HG03571 (cell line): ENCODE results near the gene CYP2A7.
"Not testable (repeated sequence)": the region's sequence is repeated elsewhere in the genome, so short reads cannot be mapped to it uniquely, and the experiment has no call there.

Source experiments
- ATAC-seq: cut with Tn5 transposase; IDR thresholded peaks from one replicate; pipeline ENCODE4 v1.9.1; 2021; ENCODE audit not compliant: unreplicated experiment

Gene CYP2A7

DNA sequence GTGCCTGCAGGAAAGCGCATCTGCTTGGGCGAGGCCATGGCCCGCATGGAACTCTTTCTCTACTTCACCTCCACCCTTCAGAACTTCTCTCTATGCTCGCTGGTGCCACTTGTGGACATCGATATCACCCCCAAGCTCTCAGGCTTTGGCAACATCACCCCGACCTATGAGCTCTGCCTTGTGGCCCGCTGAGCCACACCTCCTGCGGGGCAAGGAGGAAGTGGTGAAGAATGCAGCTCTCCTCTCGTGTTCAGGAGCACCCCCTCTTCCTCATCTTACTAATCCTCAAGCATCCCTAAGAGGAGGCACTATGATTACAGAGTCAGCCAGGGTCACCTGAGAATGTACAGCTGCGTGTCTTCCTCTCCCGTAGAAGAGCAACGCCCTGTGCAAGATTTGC, 17.9 kb upstream of the CYP2A7 start:
- not testable (repeated sequence) for ATAC-seq

DNA sequence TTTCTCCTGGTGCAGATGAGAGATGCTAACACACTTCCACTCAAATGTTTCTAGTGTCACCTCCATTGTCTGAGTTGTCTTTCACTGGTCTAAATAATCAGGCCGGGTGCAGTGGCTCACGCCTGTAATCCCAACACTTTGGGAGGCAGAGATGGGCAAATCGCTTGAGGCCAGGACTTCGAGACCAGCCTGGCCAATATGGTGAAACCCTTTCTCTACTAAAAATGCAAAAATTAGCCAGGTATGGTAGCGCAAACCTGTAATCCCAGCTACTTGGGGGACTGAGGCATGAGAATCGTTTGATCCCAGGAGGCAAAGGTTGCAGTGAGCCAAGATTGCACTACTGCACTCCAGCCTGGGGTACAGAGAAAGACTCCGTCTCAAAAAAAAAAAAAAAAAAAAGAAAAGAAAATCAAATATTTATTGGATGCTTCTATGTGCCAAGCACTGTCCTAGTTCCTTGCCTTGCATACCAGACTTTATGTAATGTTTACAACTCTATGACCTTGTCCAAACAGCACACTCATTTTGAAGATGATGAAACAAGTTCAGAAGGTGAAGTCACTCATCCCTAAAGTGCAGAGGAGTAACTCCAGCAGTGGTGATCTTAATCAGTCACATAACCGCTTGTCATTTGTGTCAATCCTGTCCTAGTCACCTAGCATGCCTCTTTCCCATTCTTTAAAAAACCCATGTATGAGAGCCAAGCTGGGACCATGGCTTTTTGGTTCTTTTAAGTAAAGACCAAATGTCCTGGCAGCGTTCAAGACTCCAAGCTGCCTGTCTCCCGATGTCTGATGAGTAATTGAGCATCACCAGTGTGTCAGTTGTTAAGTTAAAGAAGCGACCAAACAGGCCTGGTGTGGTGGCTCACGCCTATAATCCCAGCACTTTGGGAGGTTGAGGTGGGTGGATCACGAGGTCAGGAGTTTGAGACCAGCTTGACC, 15.1 kb upstream of the CYP2A7 start:
- not testable (repeated sequence) for ATAC-seq

DNA sequence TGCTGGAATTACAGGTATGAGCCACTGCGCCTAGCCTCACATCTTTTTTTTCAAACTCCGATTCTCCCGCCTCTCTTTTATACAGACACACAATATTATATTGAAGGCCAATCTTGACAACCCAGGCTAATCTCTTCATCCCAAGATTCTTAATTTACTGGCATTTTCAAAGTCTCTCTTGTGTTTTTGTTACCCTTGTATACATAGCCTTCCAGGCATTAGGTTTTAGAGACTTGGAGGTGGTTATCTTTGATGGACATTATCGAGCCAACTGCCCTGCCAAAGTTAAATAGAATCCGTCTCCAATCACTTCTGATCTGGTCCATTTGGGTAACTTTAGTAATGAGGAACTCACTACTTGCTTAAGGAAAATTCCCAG, 14.4 kb upstream of the CYP2A7 start:
- no peak for ATAC-seq

DNA sequence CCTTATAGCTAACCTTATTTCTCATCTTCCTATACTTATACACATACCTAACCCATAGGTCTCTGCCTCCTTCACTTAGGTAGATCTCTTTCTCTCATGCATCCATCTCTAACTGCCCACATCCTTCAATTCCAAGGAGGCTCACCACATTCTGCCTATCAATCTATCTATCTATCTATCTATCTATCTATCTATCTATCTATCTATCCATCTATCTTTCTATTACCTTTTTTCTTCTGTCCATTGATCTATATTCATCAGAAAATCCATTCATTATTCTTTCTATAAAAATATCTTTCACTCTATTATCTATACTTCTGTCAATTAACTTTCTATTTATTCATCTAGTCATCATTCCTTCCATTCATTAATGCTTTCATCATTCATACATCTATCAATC, 11.1 kb upstream of the CYP2A7 start:
- ATAC-seq, result no peak

DNA sequence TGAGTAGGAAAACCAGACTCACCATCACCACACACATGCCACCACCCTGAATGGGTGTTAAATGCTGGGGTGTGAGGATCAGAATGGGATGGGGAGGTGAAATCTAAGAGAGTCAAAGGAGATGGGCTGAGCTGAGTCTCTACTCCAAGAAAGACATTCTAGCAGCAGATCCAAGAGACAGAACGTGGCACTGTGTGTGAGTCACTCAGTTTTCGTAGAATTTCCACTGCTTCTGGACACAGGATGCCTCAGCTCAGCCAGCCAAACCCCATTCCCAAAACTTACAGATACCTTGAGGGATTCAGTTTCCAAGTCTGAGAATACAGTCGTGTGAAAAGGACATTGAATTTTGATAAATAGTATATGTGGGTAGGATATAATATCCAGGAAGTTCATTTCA, 7.3 kb upstream of the CYP2A7 start:
- no peak for ATAC-seq

DNA sequence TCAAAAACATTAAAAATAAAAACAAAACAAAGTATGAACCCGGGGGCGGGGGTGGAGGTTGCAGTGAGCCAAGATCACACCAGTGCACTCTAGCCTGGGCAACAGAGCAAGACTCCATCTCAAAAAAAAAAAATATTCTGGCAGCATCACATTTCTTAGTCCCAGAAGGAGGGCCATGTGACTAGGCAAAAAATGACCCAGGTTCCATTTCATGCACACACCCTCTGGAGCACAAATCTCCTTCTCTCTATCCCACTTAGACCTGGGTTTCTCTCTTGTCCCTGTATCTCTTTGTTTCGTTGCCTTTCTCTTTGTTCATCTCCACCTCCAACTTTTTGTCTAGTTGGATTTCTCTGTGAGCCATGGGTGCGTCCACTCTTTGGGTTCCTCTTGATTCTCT, 6.2 kb upstream of the CYP2A7 start:
- no peak for ATAC-seq

DNA sequence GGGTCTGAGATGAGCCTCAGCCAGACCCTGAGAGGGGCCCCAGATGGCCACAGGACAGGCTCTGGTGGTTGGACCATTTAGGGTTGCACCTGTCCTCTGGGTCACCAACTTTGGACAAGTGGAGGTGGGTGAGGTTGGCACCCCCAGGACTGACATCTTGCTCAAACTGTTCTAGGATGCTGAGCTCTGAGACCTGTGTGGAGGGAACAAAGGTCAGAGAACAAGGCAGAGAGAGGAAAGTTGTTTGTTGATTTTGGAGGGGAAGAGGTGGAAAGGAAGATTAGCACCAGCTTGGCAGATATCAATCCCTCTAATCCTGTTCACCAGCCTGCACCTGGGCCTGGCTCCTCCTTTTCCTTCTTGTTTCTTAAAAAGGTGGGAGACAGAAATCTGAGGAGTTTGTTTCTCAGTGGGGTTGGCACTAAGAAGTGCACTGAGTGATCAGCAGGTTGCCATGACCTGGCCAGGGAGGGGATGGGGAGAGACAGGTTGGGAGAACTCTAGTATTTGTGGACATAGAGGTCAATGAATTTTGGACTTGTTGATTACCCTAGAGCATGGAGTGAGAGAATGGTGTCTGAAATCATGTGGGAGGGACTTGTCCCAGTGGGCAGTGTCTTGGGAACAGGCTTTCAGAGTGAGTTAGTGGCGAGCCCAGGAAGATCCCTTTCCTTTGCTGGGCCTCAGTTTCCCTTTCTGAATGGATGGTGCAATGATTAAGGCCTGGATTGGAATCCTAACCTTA, 2.3 kb upstream of the CYP2A7 start:
- not testable (repeated sequence) for ATAC-seq

DNA sequence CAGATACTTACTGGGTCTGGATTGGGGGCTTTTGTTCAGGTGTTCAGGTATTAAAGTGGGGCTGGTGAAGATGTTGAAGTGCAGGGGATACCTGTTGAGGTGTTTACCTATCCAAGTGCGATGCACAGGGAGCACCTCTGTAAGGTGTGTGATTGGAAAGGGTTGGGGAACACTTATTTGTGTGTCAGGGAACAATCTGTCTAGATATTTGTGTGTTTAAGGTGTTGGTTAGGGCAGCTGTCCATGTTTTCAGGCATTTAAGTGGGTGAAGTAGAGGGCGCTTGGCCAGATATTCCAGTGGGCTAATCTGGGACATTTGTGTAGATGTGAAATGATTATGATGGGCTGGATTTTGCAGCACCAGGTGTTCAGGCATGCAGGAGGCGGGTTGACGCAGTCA, 2.7 kb downstream of the CYP2A7 start:
- not testable (repeated sequence) for ATAC-seq

DNA sequence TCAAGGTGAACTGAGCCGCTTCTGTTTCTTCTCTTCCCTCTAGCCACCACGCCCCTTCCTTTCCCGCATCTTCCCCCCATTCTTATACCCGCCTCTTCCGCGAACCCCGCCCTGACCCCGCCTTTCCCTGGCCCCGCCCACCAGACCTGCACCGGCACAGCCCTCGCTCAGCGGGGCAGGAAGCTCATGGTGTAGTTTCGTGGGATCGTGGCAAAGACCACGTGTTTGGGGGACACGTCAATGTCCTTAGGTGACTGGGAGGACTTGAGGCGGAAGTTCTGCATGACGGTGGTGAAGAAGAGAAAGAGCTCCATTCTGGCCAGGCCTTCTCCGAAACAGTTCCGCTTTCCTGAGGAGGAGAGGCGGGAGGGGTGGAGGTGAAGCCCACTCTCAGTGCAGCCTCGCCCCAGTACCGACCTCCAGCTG, 6.5 kb downstream of the CYP2A7 start:
- ATAC-seq, result not testable (repeated sequence)

DNA sequence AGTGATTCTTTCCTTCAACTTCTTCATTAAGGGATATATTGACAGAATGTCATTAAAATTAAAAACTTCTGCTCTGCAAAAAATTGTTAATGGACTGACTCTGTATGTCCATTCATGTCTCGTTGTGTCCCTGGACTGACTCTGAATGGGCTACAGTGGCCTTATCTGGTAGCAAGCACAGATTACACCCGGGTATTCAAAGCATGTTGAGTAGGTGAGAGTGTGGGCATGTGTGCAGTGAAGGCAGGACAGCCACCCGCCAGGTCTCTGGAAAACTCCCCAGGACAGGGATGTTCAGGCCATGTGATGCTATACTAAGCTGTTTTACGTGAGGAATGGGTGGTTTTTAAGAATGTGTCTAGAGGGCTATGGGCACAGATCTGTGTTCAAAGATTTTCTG, 7.2 kb downstream of the CYP2A7 start:
- ATAC-seq, result not testable (repeated sequence)

DNA sequence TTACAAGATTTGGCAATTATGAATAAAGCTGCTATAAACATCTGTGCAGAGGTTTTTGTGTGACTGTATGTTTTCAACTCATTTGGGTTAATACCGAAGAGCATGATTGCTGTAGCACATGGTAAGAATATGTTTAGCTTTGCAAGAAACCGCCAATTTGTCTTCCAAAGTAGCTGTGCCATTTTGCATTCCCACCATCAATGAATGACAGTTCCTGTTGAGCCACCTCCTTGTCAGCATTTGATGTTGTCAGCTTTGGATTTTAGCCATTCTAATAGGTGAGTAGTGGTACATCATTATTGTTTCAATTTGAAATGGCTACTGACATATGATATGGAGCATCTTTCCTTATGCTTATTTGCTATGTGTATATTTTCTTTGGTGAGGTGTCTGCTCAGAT, 8.2 kb downstream of the CYP2A7 start:
- ATAC-seq, result not testable (repeated sequence)

DNA sequence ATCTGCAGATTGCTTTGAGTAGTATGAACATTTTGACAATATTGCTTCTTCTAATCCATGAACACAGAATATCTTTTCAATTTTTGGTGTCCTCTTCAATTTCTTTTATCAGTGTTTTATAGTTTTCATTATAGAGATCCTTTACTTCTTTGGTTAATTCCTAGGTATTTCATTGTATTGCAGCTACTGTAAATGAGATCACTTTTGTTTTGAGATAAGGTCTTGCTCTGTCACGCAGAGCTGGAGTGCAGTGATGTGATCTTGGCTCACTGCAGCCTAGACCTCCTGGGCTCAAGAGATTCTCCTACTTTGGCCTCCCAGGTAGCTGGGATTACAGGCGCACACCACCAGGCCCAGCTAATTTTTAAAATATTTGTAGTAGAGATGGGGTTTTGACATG, 9.8 kb downstream of the CYP2A7 start:
- ATAC-seq, result no peak

DNA sequence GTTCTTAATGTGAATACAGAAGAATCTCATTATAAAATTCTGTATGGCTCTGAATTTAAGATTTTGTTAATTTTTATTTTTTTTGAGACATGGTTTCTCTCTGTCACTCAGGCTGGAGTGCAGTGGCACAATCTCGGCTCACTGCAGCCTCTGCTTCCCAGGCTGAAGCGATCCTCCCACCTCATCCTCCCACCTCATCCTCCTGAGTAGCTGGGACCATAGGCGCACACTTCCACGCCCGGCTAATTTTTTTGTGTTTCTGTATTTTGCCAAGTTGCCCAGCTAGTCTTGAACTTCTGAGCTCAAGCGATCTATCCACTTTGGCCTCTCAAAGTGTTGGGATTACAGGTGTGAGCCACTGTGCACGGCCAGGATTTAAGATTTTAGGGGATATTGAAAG, 14.3 kb downstream of the CYP2A7 start:
- no peak for ATAC-seq

DNA sequence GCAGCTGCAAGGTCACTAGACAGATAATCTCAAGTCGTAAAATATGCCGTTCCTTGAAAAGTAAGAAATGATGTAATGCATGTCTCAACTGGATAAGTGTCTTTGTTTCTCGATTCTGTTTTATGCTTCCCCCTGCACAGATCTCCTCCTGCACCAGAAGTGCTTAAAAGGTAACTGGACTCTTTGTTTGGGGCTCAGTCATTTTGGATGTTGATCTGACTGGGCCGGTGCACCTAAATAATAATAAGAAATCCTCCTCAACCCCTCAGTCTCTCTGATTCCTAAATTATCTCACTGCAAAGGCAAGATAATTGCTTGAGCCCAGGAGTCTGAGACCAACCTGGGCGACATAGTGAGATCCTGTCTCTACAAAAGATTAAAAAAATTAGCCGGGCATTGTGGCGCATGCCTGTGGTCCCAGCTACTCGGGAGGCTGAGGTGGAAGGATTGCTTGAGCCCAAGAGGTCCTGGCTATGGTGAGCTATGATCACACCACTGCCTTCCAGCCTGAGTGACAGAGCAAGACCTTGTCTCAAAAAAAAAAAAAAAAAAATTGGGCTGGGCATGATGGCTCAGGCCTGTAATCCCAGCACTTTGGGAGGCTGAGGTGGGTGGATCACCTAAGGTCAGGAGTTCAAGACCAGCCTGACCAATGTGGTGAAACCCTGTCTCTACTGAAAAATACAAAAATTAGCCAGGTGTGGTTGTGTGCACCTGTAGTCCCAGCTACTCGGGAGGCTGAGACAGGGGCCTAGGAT, 17.1 kb downstream of the CYP2A7 start:
- not testable (repeated sequence) for ATAC-seq

DNA sequence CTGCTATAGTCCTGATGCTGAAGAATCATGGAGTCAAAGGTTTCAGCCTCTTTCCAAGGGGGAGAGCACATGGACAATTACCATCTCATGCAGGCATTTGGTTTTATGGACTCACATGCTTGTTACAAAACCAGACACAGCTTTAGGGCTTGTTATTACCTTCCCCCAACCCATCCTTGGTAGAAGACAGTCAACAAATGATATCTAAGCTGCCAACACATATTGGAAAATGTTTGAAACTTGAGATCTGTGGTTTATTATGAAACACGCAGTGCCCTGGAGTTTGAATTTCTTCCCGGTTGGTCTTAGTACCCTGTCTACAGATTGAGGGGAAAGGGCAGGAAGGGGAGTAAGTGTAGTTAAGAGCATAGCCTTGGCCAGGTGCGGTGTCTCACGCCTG, 19.2 kb downstream of the CYP2A7 start:
- ATAC-seq, result no peak

DNA sequence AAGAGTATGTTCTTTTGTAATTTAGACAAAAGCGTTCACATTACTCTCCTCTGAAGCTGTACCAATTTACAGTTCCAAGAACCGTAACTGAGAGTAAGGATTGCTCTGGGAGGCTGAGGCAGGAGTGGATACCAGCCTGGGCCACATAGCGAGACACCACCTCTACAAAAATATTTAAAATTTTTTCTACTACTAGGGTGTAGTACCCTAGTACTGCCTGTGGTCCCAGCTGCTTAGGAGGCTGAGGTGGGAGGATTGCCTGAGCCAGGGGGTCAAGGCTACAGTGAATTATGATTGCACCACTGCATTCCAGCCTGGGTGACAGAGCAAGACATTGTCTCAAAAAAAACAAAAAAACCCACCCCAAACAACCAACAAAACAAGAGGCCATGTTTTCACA, 19.7 kb downstream of the CYP2A7 start:
- no peak for ATAC-seq

DNA sequence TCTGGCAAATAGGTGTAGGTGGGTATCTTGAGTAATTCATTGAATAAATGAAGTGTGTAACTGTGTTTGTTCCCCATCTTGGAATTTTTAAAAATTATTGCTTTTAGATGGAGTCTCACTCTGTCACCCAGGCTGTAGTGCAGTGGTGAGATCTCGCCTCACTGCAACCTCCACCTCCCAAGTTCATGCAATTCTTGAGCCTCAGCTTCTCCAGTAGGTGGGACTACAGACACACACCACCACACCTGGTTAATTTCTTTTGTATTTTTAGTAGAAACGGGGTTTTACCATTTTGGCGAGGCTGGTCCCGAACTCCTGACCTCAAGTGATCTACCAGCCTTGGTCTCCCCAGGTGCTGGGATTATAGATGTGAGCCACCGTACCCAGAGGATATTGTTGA, 23.9 kb downstream of the CYP2A7 start:
- ATAC-seq, result no peak

DNA sequence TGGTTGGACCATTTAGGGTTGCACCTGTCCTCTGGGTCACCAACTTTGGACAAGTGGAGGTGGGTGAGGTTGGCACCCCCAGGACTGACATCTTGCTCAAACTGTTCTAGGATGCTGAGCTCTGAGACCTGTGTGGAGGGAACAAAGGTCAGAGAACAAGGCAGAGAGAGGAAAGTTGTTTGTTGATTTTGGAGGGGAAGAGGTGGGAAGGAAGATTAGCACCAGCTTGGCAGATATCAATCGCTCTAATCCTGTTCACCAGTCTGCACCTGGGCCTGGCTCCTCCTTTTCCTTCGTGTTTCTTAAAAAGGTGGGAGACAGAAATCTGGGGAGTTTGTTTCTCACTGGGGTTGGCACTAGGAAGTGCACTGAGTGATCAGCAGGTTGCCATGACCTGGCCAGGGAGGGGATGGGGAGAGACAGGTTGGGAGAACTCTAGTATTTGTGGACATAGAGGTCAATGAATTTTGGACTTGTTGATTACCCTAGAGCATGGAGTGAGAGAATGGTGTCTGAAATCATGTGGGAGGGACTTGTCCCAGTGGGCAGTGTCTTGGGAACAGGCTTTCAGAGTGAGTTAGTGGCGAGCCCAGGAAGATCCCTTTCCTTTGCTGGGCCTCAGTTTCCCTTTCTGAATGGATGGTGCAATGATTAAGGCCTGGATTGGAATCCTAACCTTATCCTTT, 29.4 kb downstream of the CYP2A7 start:
- not testable (repeated sequence) for ATAC-seq

DNA sequence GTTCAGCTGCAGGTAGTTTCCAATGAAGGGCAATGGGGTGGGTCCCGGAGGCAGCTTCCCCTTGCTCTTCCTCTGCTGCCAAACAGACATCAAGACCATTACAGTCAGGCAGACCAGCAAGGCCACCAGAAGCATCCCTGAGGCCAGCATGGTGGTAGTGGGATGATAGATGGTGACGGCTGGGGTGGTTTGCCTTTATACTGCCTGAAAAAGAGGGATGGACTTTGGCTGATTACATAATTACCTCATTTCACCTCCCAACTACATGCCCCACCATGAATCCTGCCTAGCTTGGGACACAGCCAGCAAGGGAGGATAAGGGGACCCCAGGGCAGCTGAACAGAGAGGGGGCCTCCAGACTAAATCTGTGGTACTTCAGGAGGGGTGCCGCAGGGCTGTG, 31.8 kb downstream of the CYP2A7 start, which contains the start of gene CYP2A6:
Gene CYP2A6 (minus strand): TSS at position 171 of the 400 bp plus-strand sequence. CDS start 21 bp downstream, at position 150.
- not testable (repeated sequence) for ATAC-seq

DNA sequence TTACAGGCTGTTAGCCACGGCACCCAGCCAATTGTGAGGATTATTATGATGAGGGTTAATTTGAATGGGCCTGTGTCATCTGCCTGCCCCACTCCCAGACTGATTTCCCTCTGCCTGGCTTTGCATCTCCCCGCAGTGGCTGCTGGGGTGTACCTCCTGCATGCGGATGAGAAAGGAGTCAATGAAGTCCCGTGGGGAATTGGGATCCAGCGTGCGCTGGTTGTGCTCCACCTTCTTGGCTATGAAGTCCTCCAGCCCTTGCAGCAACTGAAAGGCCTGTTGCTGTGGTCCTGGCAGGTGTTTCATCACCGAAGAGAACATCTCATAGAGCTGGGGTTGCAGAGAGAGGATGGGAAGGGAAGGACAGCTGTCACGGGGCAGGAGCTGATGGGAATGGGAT, 35.3 kb downstream of the CYP2A7 start:
- not testable (repeated sequence) for ATAC-seq

DNA sequence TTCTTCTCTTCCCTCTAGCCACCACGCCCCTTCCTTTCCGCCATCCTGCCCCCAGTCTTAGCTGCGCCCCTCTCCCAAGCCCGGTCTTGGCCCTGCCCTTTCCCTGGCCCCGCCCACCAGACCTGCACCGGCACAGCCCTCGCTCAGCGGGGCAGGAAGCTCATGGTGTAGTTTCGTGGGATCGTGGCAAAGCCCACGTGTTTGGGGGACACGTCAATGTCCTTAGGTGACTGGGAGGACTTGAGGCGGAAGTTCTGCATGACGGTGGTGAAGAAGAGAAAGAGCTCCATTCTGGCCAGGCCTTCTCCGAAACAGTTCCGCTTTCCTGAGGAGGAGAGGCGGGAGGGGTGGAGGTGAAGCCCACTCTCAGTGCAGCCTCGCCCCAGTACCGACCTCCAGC, 38.4 kb downstream of the CYP2A7 start:
- not testable (repeated sequence) for ATAC-seq
